AG09309 (cell line): ENCODE results near the gene SLC25A29.

ENCODE experiments used
- DNase-seq: peaks from one replicate; pipeline ENCODE4 v3.0.0-alpha.2; 2010; ENCODE audit warnings: low read depth
- H3K4me3 ChIP-seq: 2 replicates; pipeline ENCODE4 v1.5.1; 2011; ENCODE audit warnings: mild to moderate bottlenecking, low read depth, low read length, moderate library complexity; ENCODE audit not compliant: control insufficient read depth
- CTCF ChIP-seq: IDR thresholded peaks from 2 replicates; pipeline ENCODE4 v1.5.1; 2011; ENCODE audit warnings: mild to moderate bottlenecking, low read depth, low read length, inconsistent platforms; ENCODE audit not compliant: insufficient read depth, control insufficient read depth; ENCODE audit errors: missing control alignments

SLC25A29 gene

GRCh38 chr14:100282083-100282350 is 24.2 kb downstream of the SLC25A29 start:
- H3K4me3 ChIP-seq = no peak overlapping the region
- TF ChIP-seq CTCF = no peak
- no peak for DNase-seq

GRCh38 chr14:100281286-100282082 is 24.8 kb downstream of the SLC25A29 start:
- no peak overlapping the region for H3K4me3 ChIP-seq
- TF ChIP-seq CTCF = no peak
- DNase-seq = no peak

- no peak overlapping the region for H3K4me3 ChIP-seq
- DNase-seq = no peak
- TF ChIP-seq CTCF = no peak
Measured at GRCh38 chr14:100279563-100279962, 26.7 kb downstream of the SLC25A29 start.

- TF ChIP-seq CTCF = no peak
- no peak overlapping the region for H3K4me3 ChIP-seq
- no peak for DNase-seq
Measured at GRCh38 chr14:100279133-100279532, 27.1 kb downstream of the SLC25A29 start.

GRCh38 chr14:100278702-100279101 is 27.5 kb downstream of the SLC25A29 start:
- peak; percentile 41 for DNase-seq
- H3K4me3 ChIP-seq = no peak overlapping the region
- TF ChIP-seq CTCF = peak; percentile 44

GRCh38 chr14:100275214-100275613 is 31.0 kb downstream of the SLC25A29 start:
- TF ChIP-seq CTCF = no peak
- no peak for DNase-seq
- no peak overlapping the region for H3K4me3 ChIP-seq
